Suprapubic skin (tissue), 3 donors: ENCODE results near the gene MBOAT7.

ENCODE experiments used
- EP300 ChIP-seq: sonication (generic); formaldehyde crosslinking; IDR thresholded peaks from one replicate; pipeline ENCODE4 v1.6.1; 2017; ENCODE audit warnings: antibody characterized with exemption
- POLR2A ChIP-seq, 2 donors: fragments of 450-650 bp; IDR thresholded peaks; one replicate each; pipeline ENCODE4 v1.6.1; 2017; ENCODE audit warnings: antibody characterized with exemption in 2 of 2, mild to moderate bottlenecking in 2 of 2, moderate library complexity in 2 of 2
- TF ChIP-seq, protein P1 (sequence below), 2 donors: fragments of 200-600 bp in 1 of 2; fragments of 450-650 bp in 1 of 2; sonication (generic) in 1 of 2; IDR thresholded peaks; one replicate each; pipeline ENCODE4 v1.5.1; 2016 to 2019; ENCODE audit warnings: antibody characterized with exemption in 2 of 2, mild to moderate bottlenecking in 1 of 2, moderate library complexity in 1 of 2

DNA sequence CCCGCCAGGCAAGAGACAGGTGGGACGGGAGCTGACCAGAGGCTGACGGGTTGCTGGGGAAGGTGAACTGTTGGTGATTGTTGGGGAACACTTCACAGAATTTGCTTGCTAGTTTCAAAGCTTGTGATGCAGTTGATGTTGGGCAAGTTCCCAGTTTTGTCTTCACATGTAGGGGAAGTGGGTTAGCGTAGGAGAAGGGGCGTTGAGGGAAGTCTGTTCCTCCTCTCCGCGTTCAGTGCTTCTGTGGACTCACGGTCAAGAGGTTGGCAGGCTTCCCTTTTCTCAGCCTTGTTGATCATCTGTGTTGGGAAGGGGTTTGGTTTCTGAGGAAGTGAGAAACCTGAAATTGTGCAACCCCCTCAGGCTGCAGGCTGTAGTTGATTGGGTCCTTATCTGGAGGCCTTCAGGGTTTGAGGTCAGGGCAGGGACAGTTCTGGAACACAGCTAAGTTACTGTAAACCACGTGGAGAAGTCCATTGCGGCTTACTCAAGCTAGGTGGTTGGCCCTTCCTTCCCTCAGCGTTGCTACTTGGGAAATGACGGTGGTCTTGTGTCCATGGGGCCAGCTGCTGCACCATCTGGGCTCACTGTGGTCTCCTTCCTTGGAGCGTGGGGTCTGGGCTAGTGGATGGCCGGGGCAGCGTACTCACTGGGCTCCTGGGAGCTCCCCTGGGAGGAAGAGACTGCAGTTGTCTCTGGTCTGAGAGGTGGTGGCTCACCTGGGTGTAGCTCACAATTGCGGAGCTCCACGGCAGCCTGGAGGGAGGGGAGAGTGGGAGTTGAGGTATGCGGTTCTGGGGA is 18.8 kb upstream of the MBOAT7 start:
- TF ChIP-seq, protein P1, sequence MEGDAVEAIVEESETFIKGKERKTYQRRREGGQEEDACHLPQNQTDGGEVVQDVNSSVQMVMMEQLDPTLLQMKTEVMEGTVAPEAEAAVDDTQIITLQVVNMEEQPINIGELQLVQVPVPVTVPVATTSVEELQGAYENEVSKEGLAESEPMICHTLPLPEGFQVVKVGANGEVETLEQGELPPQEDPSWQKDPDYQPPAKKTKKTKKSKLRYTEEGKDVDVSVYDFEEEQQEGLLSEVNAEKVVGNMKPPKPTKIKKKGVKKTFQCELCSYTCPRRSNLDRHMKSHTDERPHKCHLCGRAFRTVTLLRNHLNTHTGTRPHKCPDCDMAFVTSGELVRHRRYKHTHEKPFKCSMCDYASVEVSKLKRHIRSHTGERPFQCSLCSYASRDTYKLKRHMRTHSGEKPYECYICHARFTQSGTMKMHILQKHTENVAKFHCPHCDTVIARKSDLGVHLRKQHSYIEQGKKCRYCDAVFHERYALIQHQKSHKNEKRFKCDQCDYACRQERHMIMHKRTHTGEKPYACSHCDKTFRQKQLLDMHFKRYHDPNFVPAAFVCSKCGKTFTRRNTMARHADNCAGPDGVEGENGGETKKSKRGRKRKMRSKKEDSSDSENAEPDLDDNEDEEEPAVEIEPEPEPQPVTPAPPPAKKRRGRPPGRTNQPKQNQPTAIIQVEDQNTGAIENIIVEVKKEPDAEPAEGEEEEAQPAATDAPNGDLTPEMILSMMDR (IDR thresholded peaks at IDR 0.05), result no peak
- TF ChIP-seq EP300 (no peak), POLR2A (IDR thresholded peaks at IDR 0.05) (peak in 1 of 2 donors; percentile 18)
